VCaP (cell line): ENCODE data around the gene DHDDS.

Experiments
- H3K27ac ChIP-seq: fragments of 450-650 bp; 2 replicates; pipeline ENCODE4 v1.5.1; 2017
- CTCF ChIP-seq: fragments of 450-650 bp; conservative IDR thresholded peaks from 2 replicates; pipeline ENCODE4 v1.5.1; 2017; ENCODE audit warnings: mild to moderate bottlenecking, moderate library complexity

Gene DHDDS

GRCh38 chr1:26517766-26518049 lies 85.6 kb downstream of the DHDDS start:
- no peak for TF ChIP-seq CTCF
- H3K27ac ChIP-seq, result no peak overlapping the region

- H3K27ac ChIP-seq, result no peak overlapping the region
- TF ChIP-seq CTCF, result no peak
Observed at GRCh38 chr1:26518355-26518754, 86.2 kb downstream of the DHDDS start.

GRCh38 chr1:26520339-26520738 lies 88.2 kb downstream of the DHDDS start:
- peak overlapping the region; percentile 8; the same call in 1 of the 2 replicates for H3K27ac ChIP-seq

More at GRCh38 chr1:26520339-26520738, 88.2 kb downstream of the DHDDS start:
- no peak for TF ChIP-seq CTCF
